ENCODE data around the gene CYP2C9. TPM values are rescaled to one million over a fixed set of nuclear protein-coding genes. Genes with fewer than 3 reads are reported as not detected.
"Not testable (repeated sequence)": the region's sequence is repeated elsewhere in the genome, so short reads cannot be mapped to it uniquely, and the experiment has no call there.

The CYP2C9 gene
- total RNA-seq, 1 experiment from 2014 or later = not detected

DNA sequence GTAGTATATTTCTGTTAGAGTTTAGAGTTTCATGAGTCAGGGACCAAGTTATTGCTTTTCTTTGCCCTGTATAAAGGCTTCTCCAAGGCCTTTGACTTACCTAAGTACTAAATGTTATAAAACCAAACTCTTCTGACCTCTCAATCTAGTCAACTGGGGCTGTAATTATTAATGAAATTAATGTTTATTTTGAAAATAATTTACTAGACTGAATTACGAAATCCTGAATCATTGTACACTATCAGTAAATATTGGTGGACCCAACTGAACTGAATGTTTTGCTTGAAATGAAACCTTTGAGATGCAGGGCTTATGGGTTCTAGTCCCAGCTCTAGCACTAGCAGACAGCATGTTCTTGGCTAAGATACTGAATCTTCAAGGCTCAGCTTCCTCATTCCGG is 1.7 kb upstream of the CYP2C9 start:
- no peak for DNase-seq
- Histone ChIP-seq H3K9me2 (ENCODE audit: insufficient read depth) (no peaks in the 10 kb centered on the region), H3K4me2 (no peak overlapping the region), H3K9me3 (ENCODE audit: insufficient read depth, low read depth) (no peaks in the 10 kb centered on the region), H3K79me2 (ENCODE audit: low read depth) (no peaks in the 10 kb centered on the region), H3K27ac (no peak overlapping the region), H3K27me3 (ENCODE audit: insufficient read depth, low read depth) (no peaks in the 10 kb centered on the region), H4K20me1 (ENCODE audit: insufficient read depth) (no peaks in the 10 kb centered on the region), H2AFZ (no peak overlapping the region), H3K36me3 (ENCODE audit: low read depth) (no peaks in the 10 kb centered on the region), H3K4me1 (replicated peaks; ENCODE audit: insufficient read depth) (no peaks in the 10 kb centered on the region), H3K4me3 (no peak overlapping the region), H3F3A (ENCODE audit: insufficient read depth, low read depth) (no peaks in the 10 kb centered on the region)
- intact Hi-C loops (cut with micrococcal nuclease; ENCODE audit: unreplicated experiment) = no loop called here
- BruUV-seq (replicated peaks) = no TSS peak
- CTCF ChIA-PET = no interaction called here
- POLR2A ChIA-PET (ENCODE audit: unreplicated experiment) = no interaction called here
- TF ChIP-seq, protein P1, sequence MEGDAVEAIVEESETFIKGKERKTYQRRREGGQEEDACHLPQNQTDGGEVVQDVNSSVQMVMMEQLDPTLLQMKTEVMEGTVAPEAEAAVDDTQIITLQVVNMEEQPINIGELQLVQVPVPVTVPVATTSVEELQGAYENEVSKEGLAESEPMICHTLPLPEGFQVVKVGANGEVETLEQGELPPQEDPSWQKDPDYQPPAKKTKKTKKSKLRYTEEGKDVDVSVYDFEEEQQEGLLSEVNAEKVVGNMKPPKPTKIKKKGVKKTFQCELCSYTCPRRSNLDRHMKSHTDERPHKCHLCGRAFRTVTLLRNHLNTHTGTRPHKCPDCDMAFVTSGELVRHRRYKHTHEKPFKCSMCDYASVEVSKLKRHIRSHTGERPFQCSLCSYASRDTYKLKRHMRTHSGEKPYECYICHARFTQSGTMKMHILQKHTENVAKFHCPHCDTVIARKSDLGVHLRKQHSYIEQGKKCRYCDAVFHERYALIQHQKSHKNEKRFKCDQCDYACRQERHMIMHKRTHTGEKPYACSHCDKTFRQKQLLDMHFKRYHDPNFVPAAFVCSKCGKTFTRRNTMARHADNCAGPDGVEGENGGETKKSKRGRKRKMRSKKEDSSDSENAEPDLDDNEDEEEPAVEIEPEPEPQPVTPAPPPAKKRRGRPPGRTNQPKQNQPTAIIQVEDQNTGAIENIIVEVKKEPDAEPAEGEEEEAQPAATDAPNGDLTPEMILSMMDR (conservative IDR thresholded peaks at IDR 0.05) = no peak
- no peak for TF ChIP-seq EZH2 (IDR thresholded peaks at IDR 0.05; ENCODE audit: low read depth)

DNA sequence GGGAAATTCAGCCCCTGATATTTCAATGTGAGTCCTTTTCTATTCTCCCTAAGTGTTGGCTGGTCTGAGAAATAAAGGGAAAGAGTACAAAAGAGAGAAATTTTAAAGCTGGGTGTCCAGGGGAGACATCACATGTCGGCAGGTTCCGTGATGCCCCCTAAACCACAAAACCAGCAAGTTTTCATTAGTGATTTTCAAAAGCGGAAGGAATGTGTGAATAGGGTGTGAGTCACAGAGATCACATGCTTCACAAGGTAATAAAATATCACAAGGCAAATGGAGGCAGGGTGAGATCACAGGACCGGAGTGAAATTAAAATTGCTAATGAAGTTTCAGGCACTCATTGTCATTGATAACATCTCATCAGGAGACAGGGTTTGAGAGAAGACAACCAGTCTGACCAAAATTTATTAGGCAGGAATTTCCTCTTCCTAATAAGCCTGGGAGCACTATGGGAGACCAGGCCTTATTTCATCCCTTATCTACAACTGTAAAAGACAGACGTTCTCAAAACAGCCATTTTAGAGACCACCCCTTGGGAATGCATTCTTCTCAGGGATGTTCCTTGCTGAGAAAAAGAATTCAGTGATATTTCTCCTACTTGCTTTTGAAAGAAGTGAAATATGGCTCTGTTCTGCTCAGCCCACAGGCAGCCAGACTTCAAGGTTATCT is 5.1 kb downstream of the CYP2C9 start:
- BruUV-seq (replicated peaks); POLR2A ChIA-PET (ENCODE audit: unreplicated experiment); H3K4me2 ChIP-seq; H2AFZ ChIP-seq; DNase-seq; intact Hi-C loops (cut with micrococcal nuclease; ENCODE audit: unreplicated experiment); H3K27me3 ChIP-seq (ENCODE audit: insufficient read depth, low read depth); H3K4me3 ChIP-seq; H3K79me2 ChIP-seq (ENCODE audit: low read depth); H3K27ac ChIP-seq; H4K20me1 ChIP-seq (ENCODE audit: insufficient read depth); H3K36me3 ChIP-seq (ENCODE audit: low read depth); CTCF ChIA-PET; H3K4me1 ChIP-seq (replicated peaks; ENCODE audit: insufficient read depth); H3K9me2 ChIP-seq (ENCODE audit: insufficient read depth); H3K9me3 ChIP-seq (ENCODE audit: insufficient read depth, low read depth); H3F3A ChIP-seq (ENCODE audit: insufficient read depth, low read depth): not testable (repeated sequence)

DNA sequence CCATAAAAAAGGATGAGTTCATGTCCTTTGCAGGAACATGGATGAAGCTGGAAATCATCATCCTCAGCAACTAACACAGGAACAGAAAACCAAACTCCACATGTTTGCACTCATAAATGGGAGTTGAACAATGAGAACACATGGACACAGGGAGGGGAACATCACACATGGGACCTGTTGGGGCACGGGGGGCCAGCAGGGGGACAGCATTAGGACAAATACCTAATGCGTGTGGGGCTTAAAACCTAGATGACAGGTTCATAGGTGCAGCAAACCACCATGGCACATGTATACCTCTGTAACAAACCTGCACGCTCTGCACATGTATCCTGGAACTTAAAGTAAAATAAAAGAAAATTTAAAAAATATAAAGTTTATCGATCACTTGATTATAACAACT is 7.7 kb downstream of the CYP2C9 start:
- H3K4me3 ChIP-seq; CTCF ChIA-PET; H3F3A ChIP-seq (ENCODE audit: insufficient read depth, low read depth); H3K9me2 ChIP-seq (ENCODE audit: insufficient read depth); H2AFZ ChIP-seq; POLR2A ChIA-PET (ENCODE audit: unreplicated experiment); BruUV-seq (replicated peaks); H4K20me1 ChIP-seq (ENCODE audit: insufficient read depth); H3K4me2 ChIP-seq; H3K9me3 ChIP-seq (ENCODE audit: insufficient read depth, low read depth); H3K27ac ChIP-seq; H3K27me3 ChIP-seq (ENCODE audit: insufficient read depth, low read depth); intact Hi-C loops (cut with micrococcal nuclease; ENCODE audit: unreplicated experiment); H3K79me2 ChIP-seq (ENCODE audit: low read depth); H3K36me3 ChIP-seq (ENCODE audit: low read depth); DNase-seq; H3K4me1 ChIP-seq (replicated peaks; ENCODE audit: insufficient read depth): not testable (repeated sequence)

DNA sequence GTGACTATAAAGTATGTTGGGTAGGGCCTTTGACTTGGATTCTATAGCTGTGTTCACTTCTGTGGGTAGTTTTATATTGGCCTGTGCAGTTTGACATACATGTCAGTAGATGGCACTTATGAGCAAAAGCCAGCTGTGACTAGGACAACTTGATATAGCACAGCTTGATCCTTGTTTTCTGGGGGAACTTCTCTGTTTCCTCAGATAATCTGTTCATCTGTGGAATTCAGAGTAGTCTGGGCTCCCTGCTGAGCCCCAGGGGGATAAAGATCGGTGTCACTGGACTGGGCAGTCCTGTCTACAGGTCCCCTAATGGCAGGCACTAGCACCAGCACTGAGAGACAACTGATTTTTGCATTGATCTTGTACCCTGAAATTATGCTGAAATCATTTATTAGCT is 25.4 kb downstream of the CYP2C9 start:
- Histone ChIP-seq H3K36me3 (ENCODE audit: low read depth) (no peaks in the 10 kb centered on the region), H3K27me3 (ENCODE audit: insufficient read depth, low read depth) (no peaks in the 10 kb centered on the region), H2AFZ (no peak overlapping the region), H3K4me3 (no peak overlapping the region), H3K27ac (no peak overlapping the region), H3K4me2 (no peak overlapping the region), H3K9me2 (ENCODE audit: insufficient read depth) (no peaks in the 10 kb centered on the region), H3K9me3 (ENCODE audit: insufficient read depth, low read depth) (no peaks in the 10 kb centered on the region), H3K79me2 (ENCODE audit: low read depth) (no peaks in the 10 kb centered on the region), H3K4me1 (replicated peaks; ENCODE audit: insufficient read depth) (no peaks in the 10 kb centered on the region), H4K20me1 (ENCODE audit: insufficient read depth) (no peaks in the 10 kb centered on the region), H3F3A (ENCODE audit: insufficient read depth, low read depth) (no peaks in the 10 kb centered on the region)
- CTCF ChIA-PET = no interaction called here
- intact Hi-C loops (cut with micrococcal nuclease; ENCODE audit: unreplicated experiment) = loop anchor here (10.0 kb wide), 1 partner anchor 281 kb away; no protein-coding TSS in a partner anchor
- peak in 1 of 2 experiments; percentile 1 for DNase-seq
- TF ChIP-seq EZH2 (IDR thresholded peaks at IDR 0.05; ENCODE audit: low read depth) = no peak
- TF ChIP-seq, protein P1 (conservative IDR thresholded peaks at IDR 0.05) = peak; percentile 61
- POLR2A ChIA-PET (ENCODE audit: unreplicated experiment) = no interaction called here
- BruUV-seq (replicated peaks) = no TSS peak
